ENCODE data around the gene ASB3.
A peak's percentile ranks its signal among the peaks of the same experiment; 100 is the strongest.

ASB3 gene

DNA sequence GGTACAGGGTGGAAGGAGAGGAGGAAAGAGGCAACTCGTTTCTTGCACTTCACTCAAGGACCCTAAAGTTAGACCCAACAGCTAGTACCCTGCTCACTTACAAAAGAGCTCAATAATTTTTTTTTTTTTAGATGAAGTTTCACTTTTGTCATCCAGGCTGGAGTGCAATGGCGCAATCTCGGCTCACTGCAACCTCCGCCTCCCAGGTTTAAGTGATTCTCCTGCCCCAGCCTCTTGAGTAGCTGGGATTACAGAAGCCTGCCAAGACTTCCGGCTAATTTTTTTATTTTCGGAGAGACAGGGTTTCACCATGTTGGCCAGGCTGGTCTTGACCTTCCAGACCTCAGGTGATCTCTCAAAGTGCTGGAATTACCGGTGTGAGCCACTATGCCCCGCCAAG, 4.1 kb downstream of the ASB3 start:
- peak; percentile 17 for DNase-seq
- peaks cover 0 to 2% of the 10 kb centered on the region in 2 experiments for H3K36me3 ChIP-seq (ENCODE audit: control insufficient read depth in 1 of 2, insufficient read depth in 2 of 2, low read depth in 1 of 2, low read length in 2 of 2)
- H2BK5ac ChIP-seq (ENCODE audit: low read depth, low read length, poor library complexity, severe bottlenecking) = no peak overlapping the region
- H3K14ac ChIP-seq (ENCODE audit: low read length in 2 of 2) = no peak overlapping the region
- H4K8ac ChIP-seq (ENCODE audit: low read length) = no peak overlapping the region
- H2BK120ac ChIP-seq (ENCODE audit: low read depth, low read length) = no peak overlapping the region
- H2AK5ac ChIP-seq (ENCODE audit: low read length, severe bottlenecking) = no peak overlapping the region
- peaks cover 5% of the 10 kb centered on the region for H3K4me1 ChIP-seq (ENCODE audit: control insufficient read depth, insufficient read depth, low read depth, low read length)
- no peak overlapping the region for H3K4ac ChIP-seq (ENCODE audit: low read depth in 1 of 2, low read length in 2 of 2)
- H2BK12ac ChIP-seq (ENCODE audit: low read length in 2 of 2) = no peak overlapping the region
- 94% methylated on average over 7 of the region's 8 CpGs for WGBS
- no peak overlapping the region for H4K91ac ChIP-seq (ENCODE audit: low read length)
- peaks cover 9% of the 10 kb centered on the region for H3K79me1 ChIP-seq (replicated peaks; ENCODE audit: low read length, poor library complexity, severe bottlenecking)
- no peak overlapping the region for H3K18ac ChIP-seq (ENCODE audit: low read depth in 1 of 2, low read length in 2 of 2)
- no peak overlapping the region for H3K27ac ChIP-seq (ENCODE audit: low read length, poor library complexity, severe bottlenecking)
- H3K4me2 ChIP-seq (ENCODE audit: low read length, poor library complexity, severe bottlenecking) = no peak overlapping the region
- no peak overlapping the region for H2AFZ ChIP-seq (ENCODE audit: low read depth, low read length)
- H3K27me3 ChIP-seq (ENCODE audit: control insufficient read depth in 1 of 2, insufficient read depth in 1 of 2, low read length in 2 of 2) = no peaks in the 10 kb centered on the region
- no peak overlapping the region for H3K4me3 ChIP-seq (ENCODE audit: insufficient read depth in 1 of 2, low read depth in 1 of 2, low read length in 2 of 2)
- no peaks in the 10 kb centered on the region for H3K9me3 ChIP-seq (ENCODE audit: control insufficient read depth, low read length)
- no peak overlapping the region for H3K9ac ChIP-seq (ENCODE audit: low read length)
- H3K23ac ChIP-seq (ENCODE audit: low read length in 2 of 2) = no peak overlapping the region
- no peak overlapping the region for H2BK15ac ChIP-seq (ENCODE audit: low read depth, poor library complexity, severe bottlenecking)

DNA sequence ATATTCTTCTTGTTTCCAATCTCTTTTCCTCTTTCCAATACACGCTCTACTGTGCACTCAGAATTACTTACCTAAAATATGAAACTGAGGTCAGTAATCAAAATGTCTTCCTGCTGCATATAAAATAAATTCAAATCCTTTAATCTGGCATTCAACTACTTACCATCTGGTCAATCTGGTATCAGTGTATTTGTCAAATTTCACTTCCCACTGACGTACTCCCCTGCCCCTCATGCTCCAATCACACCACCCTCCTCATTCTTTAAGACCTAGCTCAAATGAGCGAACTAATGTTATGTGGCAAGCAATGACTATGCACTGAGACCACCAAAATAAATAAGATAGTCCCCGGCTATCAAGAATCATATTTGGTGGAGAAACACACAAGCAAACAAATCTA, 6.7 kb downstream of the ASB3 start:
- Histone ChIP-seq H3K27me3 (ENCODE audit: control insufficient read depth in 1 of 2, insufficient read depth in 1 of 2, low read length in 2 of 2) (no peaks in the 10 kb centered on the region), H3K79me1 (replicated peaks; ENCODE audit: low read length, poor library complexity, severe bottlenecking) (peaks cover 15% of the 10 kb centered on the region), H4K8ac (ENCODE audit: low read length) (no peak overlapping the region), H2BK5ac (ENCODE audit: low read depth, low read length, poor library complexity, severe bottlenecking) (no peak overlapping the region), H3K18ac (ENCODE audit: low read depth in 1 of 2, low read length in 2 of 2) (no peak overlapping the region), H3K9me3 (ENCODE audit: control insufficient read depth, low read length) (no peaks in the 10 kb centered on the region), H2AK5ac (ENCODE audit: low read length, severe bottlenecking) (no peak overlapping the region), H2AFZ (ENCODE audit: low read depth, low read length) (no peak overlapping the region), H3K4ac (ENCODE audit: low read depth in 1 of 2, low read length in 2 of 2) (no peak overlapping the region), H3K36me3 (ENCODE audit: control insufficient read depth in 1 of 2, insufficient read depth in 2 of 2, low read depth in 1 of 2, low read length in 2 of 2) (peaks cover 0 to 2% of the 10 kb centered on the region in 2 experiments), H3K14ac (ENCODE audit: low read length in 2 of 2) (no peak overlapping the region), H3K27ac (ENCODE audit: low read length, poor library complexity, severe bottlenecking) (no peak overlapping the region), H4K91ac (ENCODE audit: low read length) (no peak overlapping the region), H3K4me1 (ENCODE audit: control insufficient read depth, insufficient read depth, low read depth, low read length) (peaks cover 1% of the 10 kb centered on the region), H3K4me2 (ENCODE audit: low read length, poor library complexity, severe bottlenecking) (no peak overlapping the region), H3K9ac (ENCODE audit: low read length) (no peak overlapping the region), H3K23ac (ENCODE audit: low read length in 2 of 2) (no peak overlapping the region), H2BK15ac (ENCODE audit: low read depth, poor library complexity, severe bottlenecking) (no peak overlapping the region), H3K4me3 (ENCODE audit: insufficient read depth in 1 of 2, low read depth in 1 of 2, low read length in 2 of 2) (no peak overlapping the region), H2BK120ac (ENCODE audit: low read depth, low read length) (no peak overlapping the region), H2BK12ac (ENCODE audit: low read length in 2 of 2) (no peak overlapping the region)
- no peak for DNase-seq
- WGBS = 95% methylated on average over 3 of the region's 4 CpGs

DNA sequence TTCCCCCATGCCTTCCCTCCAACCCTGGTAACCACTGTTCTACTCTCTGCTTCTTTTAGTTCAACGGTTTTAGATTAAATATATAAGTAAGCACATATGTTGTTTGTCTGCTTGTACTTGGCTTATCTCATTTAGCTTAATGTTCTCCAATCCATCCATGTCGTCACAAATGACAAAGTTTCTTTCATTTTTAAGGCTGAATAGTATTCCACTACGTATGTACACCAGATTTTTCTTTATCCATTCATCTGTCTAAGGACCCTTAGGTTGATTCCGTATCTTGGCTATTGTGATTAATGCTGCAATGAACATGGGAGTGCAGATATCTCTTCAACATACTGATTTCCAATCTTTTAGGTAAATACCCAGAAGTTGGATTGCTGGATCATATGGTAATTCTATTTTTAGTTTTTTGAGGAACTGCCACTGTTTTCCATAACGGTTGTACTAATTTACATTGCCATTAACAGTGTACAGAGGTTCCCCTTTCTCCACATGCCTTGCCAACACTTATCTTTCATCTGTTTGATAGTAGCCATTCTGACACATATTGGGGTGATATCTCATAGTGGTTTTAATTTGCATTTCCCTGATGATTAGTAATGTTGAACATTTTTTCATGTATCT, 8.1 kb downstream of the ASB3 start:
- Histone ChIP-seq H3K9me3 (ENCODE audit: control insufficient read depth, low read length) (no peaks in the 10 kb centered on the region), H3K36me3 (ENCODE audit: control insufficient read depth in 1 of 2, insufficient read depth in 2 of 2, low read depth in 1 of 2, low read length in 2 of 2) (peaks cover 4 to 6% of the 10 kb centered on the region in 2 experiments), H4K91ac (ENCODE audit: low read length) (no peak overlapping the region), H3K4me3 (ENCODE audit: insufficient read depth in 1 of 2, low read depth in 1 of 2, low read length in 2 of 2) (no peak overlapping the region), H3K18ac (ENCODE audit: low read depth in 1 of 2, low read length in 2 of 2) (no peak overlapping the region), H2AK5ac (ENCODE audit: low read length, severe bottlenecking) (no peak overlapping the region), H2AFZ (ENCODE audit: low read depth, low read length) (no peak overlapping the region), H3K14ac (ENCODE audit: low read length in 2 of 2) (no peak overlapping the region), H3K4me1 (ENCODE audit: control insufficient read depth, insufficient read depth, low read depth, low read length) (no peaks in the 10 kb centered on the region), H2BK5ac (ENCODE audit: low read depth, low read length, poor library complexity, severe bottlenecking) (no peak overlapping the region), H3K23ac (ENCODE audit: low read length in 2 of 2) (no peak overlapping the region), H2BK120ac (ENCODE audit: low read depth, low read length) (no peak overlapping the region), H3K27me3 (ENCODE audit: control insufficient read depth in 1 of 2, insufficient read depth in 1 of 2, low read length in 2 of 2) (no peaks in the 10 kb centered on the region), H2BK15ac (ENCODE audit: low read depth, poor library complexity, severe bottlenecking) (no peak overlapping the region), H3K9ac (ENCODE audit: low read length) (no peak overlapping the region), H3K27ac (ENCODE audit: low read length, poor library complexity, severe bottlenecking) (no peak overlapping the region), H4K8ac (ENCODE audit: low read length) (no peak overlapping the region), H2BK12ac (ENCODE audit: low read length in 2 of 2) (no peak overlapping the region), H3K4me2 (ENCODE audit: low read length, poor library complexity, severe bottlenecking) (no peak overlapping the region), H3K79me1 (replicated peaks; ENCODE audit: low read length, poor library complexity, severe bottlenecking) (peaks cover 15% of the 10 kb centered on the region), H3K4ac (ENCODE audit: low read depth in 1 of 2, low read length in 2 of 2) (no peak overlapping the region)
- no peak for DNase-seq
- WGBS = 93% methylated on average over 2 of the region's 5 CpGs

DNA sequence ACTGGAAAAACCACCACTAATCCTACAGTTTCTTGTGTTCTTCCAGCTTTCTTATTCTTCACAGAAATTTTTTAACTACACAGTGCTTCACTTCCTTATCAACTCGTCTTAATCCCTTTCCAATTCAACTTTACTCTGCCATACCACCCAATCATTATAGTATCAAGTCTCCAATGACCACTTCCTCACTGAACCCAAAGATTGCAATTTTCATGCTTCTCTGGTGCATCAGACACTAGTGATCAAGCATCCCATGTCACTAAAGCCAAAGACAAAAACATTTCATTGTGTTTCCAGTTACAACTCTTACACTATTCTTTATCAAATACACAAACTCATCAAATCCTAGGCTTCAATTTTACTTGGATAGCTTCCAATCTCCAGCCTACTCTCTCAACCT, 9.6 kb downstream of the ASB3 start:
- Histone ChIP-seq H2BK5ac (ENCODE audit: low read depth, low read length, poor library complexity, severe bottlenecking) (no peak overlapping the region), H2AK5ac (ENCODE audit: low read length, severe bottlenecking) (no peak overlapping the region), H3K4me3 (ENCODE audit: insufficient read depth in 1 of 2, low read depth in 1 of 2, low read length in 2 of 2) (no peak overlapping the region), H4K91ac (ENCODE audit: low read length) (no peak overlapping the region), H2BK120ac (ENCODE audit: low read depth, low read length) (no peak overlapping the region), H3K9me3 (ENCODE audit: control insufficient read depth, low read length) (no peaks in the 10 kb centered on the region), H3K4me1 (ENCODE audit: control insufficient read depth, insufficient read depth, low read depth, low read length) (no peaks in the 10 kb centered on the region), H3K79me1 (replicated peaks; ENCODE audit: low read length, poor library complexity, severe bottlenecking) (peaks cover 9% of the 10 kb centered on the region), H4K8ac (ENCODE audit: low read length) (no peak overlapping the region), H2BK15ac (ENCODE audit: low read depth, poor library complexity, severe bottlenecking) (no peak overlapping the region), H3K14ac (ENCODE audit: low read length in 2 of 2) (no peak overlapping the region), H2BK12ac (ENCODE audit: low read length in 2 of 2) (no peak overlapping the region), H3K4ac (ENCODE audit: low read depth in 1 of 2, low read length in 2 of 2) (no peak overlapping the region), H3K18ac (ENCODE audit: low read depth in 1 of 2, low read length in 2 of 2) (no peak overlapping the region), H3K23ac (ENCODE audit: low read length in 2 of 2) (no peak overlapping the region), H3K36me3 (ENCODE audit: control insufficient read depth in 1 of 2, insufficient read depth in 2 of 2, low read depth in 1 of 2, low read length in 2 of 2) (peaks cover 6% of the 10 kb centered on the region in 2 experiments), H3K4me2 (ENCODE audit: low read length, poor library complexity, severe bottlenecking) (no peak overlapping the region), H2AFZ (ENCODE audit: low read depth, low read length) (no peak overlapping the region), H3K9ac (ENCODE audit: low read length) (no peak overlapping the region), H3K27ac (ENCODE audit: low read length, poor library complexity, severe bottlenecking) (no peak overlapping the region), H3K27me3 (ENCODE audit: control insufficient read depth in 1 of 2, insufficient read depth in 1 of 2, low read length in 2 of 2) (no peaks in the 10 kb centered on the region)
- DNase-seq = no peak
- 89% methylated on average over 1 of the region's 1 CpG for WGBS
